ENCODE data around the gene RUFY1. TPM values are rescaled to one million over a fixed set of nuclear protein-coding genes. Genes with fewer than 3 reads are reported as not detected.

Gene RUFY1
- total and polyA plus RNA-seq, 10 of the 15 experiments (the other 5 are each of a cell fraction or from before 2014, with no cell fraction given), result 5.7 to 36.3 (median 24.5) TPM

GRCh38 chr5:179621551-179622214 is 71.3 kb downstream of the RUFY1 start (continued):
- TF ChIP-seq CEBPZ (IDR thresholded peaks at IDR 0.05; ENCODE audit: low read depth, low read length), result no peak
- no peak for TF ChIP-seq BHLHE40 (IDR thresholded peaks at IDR 0.05; ENCODE audit: borderline replicate concordance in 1 of 2, low read depth in 2 of 2, low read length in 1 of 2)
- TF ChIP-seq SREBF2 (IDR thresholded peaks at IDR 0.05; ENCODE audit: low read length), result no peak
- TF ChIP-seq MLLT1 (IDR thresholded peaks at IDR 0.05), result no peak
- TF ChIP-seq ZBTB11 (CRISPR knock-in tag; IDR thresholded peaks at IDR 0.05), result no peak
- no peak for TF ChIP-seq CEBPB (IDR thresholded peaks at IDR 0.05; ENCODE audit: borderline replicate concordance in 1 of 2, low read depth in 2 of 2, low read length in 2 of 2)
- 0 out of 2 replicates have a peak, but pooled peaks have one; percentile 28 for TF ChIP-seq MTA3 (IDR thresholded peaks at IDR 0.05; ENCODE audit: borderline replicate concordance, low read length)
- no peak for TF ChIP-seq MYB (IDR thresholded peaks at IDR 0.05; ENCODE audit: borderline replicate concordance, low read depth, low read length)
- TF ChIP-seq SMAD1 (IDR thresholded peaks at IDR 0.05; ENCODE audit: low read depth, partially characterized antibody), result no peak
- no peak for TF ChIP-seq PKNOX1 (IDR thresholded peaks at IDR 0.05)
- TF ChIP-seq CBFB (IDR thresholded peaks at IDR 0.05; ENCODE audit: low read depth), result no peak
- no peak for TF ChIP-seq CBX5 (IDR thresholded peaks at IDR 0.05; ENCODE audit: low read depth)
- TF ChIP-seq ZNF592 (IDR thresholded peaks at IDR 0.05), result no peak

All from GM12878 (cell line).